ENCODE measurements around the gene DZIP1.

DNA sequence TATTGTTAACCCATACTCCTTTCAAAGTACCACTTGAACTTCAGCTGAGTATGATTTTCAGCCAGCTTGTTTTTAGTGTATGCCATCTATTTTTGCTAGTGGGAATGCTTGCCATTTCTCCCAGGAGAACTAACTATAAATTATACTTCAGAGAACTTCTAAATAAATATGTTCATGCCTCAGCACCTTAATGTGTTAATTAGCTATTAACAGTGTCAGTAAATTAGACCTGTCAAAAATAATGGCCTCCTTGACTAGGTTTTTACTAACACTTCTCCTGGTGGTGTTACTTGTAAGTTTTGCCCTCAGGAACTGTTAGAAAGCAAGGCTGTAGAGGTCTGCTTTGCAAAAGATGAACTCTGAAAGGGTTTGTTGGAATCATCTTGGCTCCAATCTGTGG, 87.5 kb downstream of the DZIP1 start:
- TF ChIP-seq, protein P1, sequence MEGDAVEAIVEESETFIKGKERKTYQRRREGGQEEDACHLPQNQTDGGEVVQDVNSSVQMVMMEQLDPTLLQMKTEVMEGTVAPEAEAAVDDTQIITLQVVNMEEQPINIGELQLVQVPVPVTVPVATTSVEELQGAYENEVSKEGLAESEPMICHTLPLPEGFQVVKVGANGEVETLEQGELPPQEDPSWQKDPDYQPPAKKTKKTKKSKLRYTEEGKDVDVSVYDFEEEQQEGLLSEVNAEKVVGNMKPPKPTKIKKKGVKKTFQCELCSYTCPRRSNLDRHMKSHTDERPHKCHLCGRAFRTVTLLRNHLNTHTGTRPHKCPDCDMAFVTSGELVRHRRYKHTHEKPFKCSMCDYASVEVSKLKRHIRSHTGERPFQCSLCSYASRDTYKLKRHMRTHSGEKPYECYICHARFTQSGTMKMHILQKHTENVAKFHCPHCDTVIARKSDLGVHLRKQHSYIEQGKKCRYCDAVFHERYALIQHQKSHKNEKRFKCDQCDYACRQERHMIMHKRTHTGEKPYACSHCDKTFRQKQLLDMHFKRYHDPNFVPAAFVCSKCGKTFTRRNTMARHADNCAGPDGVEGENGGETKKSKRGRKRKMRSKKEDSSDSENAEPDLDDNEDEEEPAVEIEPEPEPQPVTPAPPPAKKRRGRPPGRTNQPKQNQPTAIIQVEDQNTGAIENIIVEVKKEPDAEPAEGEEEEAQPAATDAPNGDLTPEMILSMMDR (IDR thresholded peaks at IDR 0.05; ENCODE audit: low read length): no peak
- no peak for TF ChIP-seq EZH2 (IDR thresholded peaks at IDR 0.05; ENCODE audit: borderline replicate concordance, low read length)
